ENCODE measurements around the gene MYDGF.

Gene MYDGF

DNA sequence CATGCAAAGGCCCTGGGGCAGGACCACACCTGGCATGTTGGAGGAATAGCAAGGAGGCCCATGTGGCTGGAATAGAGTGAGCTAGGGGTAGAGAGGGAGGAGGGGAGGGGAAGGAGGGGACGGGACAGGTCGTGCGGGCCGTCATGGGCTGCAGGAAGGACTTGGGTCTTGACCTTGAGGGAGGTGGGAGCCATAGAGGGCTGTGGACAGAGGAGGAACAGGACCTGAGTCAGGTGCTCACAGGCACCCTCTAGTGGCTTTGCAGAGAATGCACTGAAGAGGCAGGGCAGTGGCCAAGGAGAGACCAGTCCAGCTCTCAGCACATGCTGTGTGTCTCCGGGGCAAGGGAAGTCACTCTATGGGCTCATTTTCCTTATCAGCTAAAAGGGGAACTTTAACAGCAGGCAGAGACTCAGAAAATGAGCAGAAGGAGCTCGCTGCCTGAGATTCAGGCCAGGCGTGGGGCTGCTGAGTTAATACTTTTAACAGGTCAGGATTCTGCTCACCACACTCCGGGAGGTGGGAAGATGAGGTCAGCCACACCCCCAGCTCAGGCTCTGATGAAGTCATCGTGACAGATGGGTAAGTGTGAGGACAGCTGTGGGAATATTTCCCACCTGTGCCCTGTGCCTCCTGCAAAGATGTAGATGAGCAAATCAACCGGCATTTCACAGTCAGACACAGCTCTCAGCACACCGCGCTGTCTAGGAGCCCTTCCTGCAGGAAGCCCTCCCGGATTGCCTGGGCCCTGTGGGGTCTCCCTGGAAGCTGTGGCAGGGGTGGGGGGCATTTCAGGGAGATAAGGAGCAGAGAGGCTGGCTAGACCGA lies 36.8 kb downstream of the MYDGF start (continued):
- TF ChIP-seq, protein P1, sequence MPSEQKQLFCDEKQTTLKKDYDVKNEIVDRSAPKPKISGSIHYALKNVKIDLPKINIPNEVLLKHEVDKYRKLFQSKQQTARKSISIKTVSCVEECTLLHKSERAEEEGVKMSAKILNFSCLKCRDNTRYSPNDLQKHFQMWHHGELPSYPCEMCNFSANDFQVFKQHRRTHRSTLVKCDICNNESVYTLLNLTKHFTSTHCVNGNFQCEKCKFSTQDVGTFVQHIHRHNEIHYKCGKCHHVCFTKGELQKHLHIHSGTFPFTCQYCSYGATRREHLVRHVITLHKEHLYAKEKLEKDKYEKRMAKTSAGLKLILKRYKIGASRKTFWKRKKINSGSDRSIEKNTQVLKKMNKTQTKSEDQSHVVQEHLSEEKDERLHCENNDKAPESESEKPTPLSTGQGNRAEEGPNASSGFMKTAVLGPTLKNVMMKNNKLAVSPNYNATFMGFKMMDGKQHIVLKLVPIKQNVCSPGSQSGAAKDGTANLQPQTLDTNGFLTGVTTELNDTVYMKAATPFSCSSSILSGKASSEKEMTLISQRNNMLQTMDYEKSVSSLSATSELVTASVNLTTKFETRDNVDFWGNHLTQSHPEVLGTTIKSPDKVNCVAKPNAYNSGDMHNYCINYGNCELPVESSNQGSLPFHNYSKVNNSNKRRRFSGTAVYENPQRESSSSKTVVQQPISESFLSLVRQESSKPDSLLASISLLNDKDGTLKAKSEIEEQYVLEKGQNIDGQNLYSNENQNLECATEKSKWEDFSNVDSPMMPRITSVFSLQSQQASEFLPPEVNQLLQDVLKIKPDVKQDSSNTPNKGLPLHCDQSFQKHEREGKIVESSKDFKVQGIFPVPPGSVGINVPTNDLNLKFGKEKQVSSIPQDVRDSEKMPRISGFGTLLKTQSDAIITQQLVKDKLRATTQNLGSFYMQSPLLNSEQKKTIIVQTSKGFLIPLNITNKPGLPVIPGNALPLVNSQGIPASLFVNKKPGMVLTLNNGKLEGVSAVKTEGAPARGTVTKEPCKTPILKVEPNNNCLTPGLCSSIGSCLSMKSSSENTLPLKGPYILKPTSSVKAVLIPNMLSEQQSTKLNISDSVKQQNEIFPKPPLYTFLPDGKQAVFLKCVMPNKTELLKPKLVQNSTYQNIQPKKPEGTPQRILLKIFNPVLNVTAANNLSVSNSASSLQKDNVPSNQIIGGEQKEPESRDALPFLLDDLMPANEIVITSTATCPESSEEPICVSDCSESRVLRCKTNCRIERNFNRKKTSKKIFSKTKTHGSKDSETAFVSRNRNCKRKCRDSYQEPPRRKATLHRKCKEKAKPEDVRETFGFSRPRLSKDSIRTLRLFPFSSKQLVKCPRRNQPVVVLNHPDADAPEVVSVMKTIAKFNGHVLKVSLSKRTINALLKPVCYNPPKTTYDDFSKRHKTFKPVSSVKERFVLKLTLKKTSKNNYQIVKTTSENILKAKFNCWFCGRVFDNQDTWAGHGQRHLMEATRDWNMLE (tag by site-specific recombination; conservative IDR thresholded peaks at IDR 0.05; ENCODE audit: low read depth) = no peak
- TF ChIP-seq, protein P2, sequence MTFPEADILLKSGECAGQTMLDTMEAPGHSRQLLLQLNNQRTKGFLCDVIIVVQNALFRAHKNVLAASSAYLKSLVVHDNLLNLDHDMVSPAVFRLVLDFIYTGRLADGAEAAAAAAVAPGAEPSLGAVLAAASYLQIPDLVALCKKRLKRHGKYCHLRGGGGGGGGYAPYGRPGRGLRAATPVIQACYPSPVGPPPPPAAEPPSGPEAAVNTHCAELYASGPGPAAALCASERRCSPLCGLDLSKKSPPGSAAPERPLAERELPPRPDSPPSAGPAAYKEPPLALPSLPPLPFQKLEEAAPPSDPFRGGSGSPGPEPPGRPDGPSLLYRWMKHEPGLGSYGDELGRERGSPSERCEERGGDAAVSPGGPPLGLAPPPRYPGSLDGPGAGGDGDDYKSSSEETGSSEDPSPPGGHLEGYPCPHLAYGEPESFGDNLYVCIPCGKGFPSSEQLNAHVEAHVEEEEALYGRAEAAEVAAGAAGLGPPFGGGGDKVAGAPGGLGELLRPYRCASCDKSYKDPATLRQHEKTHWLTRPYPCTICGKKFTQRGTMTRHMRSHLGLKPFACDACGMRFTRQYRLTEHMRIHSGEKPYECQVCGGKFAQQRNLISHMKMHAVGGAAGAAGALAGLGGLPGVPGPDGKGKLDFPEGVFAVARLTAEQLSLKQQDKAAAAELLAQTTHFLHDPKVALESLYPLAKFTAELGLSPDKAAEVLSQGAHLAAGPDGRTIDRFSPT (tag by site-specific recombination; IDR thresholded peaks at IDR 0.05) = peak; percentile 78
- no peak for TF ChIP-seq ZNF423 (tag by site-specific recombination; IDR thresholded peaks at IDR 0.05)
- TF ChIP-seq, protein P3, sequence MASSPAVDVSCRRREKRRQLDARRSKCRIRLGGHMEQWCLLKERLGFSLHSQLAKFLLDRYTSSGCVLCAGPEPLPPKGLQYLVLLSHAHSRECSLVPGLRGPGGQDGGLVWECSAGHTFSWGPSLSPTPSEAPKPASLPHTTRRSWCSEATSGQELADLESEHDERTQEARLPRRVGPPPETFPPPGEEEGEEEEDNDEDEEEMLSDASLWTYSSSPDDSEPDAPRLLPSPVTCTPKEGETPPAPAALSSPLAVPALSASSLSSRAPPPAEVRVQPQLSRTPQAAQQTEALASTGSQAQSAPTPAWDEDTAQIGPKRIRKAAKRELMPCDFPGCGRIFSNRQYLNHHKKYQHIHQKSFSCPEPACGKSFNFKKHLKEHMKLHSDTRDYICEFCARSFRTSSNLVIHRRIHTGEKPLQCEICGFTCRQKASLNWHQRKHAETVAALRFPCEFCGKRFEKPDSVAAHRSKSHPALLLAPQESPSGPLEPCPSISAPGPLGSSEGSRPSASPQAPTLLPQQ (tag by site-specific recombination; IDR thresholded peaks at IDR 0.05) = peak; percentile 40; the same call in 1 of the 2 replicates
- TF ChIP-seq ZNF366 (tag by site-specific recombination; conservative IDR thresholded peaks at IDR 0.05) = peak; percentile 46; the same call in 1 of the 2 replicates
- TF ChIP-seq, protein P4, sequence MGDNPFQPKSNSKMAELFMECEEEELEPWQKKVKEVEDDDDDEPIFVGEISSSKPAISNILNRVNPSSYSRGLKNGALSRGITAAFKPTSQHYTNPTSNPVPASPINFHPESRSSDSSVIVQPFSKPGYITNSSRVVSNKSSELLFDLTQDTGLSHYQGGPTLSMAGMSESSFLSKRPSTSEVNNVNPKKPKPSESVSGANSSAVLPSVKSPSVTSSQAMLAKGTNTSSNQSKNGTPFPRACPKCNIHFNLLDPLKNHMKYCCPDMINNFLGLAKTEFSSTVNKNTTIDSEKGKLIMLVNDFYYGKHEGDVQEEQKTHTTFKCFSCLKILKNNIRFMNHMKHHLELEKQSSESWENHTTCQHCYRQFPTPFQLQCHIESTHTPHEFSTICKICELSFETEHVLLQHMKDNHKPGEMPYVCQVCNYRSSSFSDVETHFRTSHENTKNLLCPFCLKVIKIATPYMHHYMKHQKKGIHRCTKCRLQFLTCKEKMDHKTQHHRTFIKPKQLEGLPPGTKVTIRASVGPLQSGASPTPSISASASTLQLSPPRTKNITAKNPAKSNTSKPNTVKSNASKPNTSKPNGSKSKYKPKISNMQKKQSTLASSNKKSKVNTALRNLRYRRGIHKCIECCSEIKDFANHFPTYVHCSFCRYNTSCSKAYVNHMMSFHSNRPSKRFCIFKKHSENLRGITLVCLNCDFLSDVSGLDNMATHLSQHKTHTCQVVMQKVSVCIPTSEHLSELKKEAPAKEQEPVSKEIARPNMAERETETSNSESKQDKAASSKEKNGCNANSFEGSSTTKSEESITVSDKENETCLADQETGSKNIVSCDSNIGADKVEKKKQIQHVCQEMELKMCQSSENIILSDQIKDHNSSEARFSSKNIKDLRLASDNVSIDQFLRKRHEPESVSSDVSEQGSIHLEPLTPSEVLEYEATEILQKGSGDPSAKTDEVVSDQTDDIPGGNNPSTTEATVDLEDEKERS (tag by site-specific recombination; IDR thresholded peaks at IDR 0.05) = peak; percentile 95
- TF ChIP-seq ZBTB48 (tag by site-specific recombination; IDR thresholded peaks at IDR 0.05) = 0 out of 2 replicates have a peak, but pooled peaks have one; percentile 16
- TF ChIP-seq ZNF433 (tag by site-specific recombination; IDR thresholded peaks at IDR 0.05; ENCODE audit: low read depth) = no peak
- TF ChIP-seq ZNF23 (tag by site-specific recombination; IDR thresholded peaks at IDR 0.05; ENCODE audit: borderline replicate concordance) = no peak
- no peak for TF ChIP-seq ZNF658 (tag by site-specific recombination; IDR thresholded peaks at IDR 0.05)
- TF ChIP-seq ZNF335 (tag by site-specific recombination; conservative IDR thresholded peaks at IDR 0.05) = peak; percentile 71
- TF ChIP-seq IKZF3 (tag by site-specific recombination; IDR thresholded peaks at IDR 0.05) = peak; percentile 21; the same call in 1 of the 2 replicates
- TF ChIP-seq SETDB1 (IDR thresholded peaks at IDR 0.05; ENCODE audit: insufficient read length, low read length) = no peak
- peak; percentile 12; the same call in 1 of the 2 replicates for TF ChIP-seq ZNF324 (tag by site-specific recombination; IDR thresholded peaks at IDR 0.05)
- TF ChIP-seq ZNF548 (tag by site-specific recombination; IDR thresholded peaks at IDR 0.05) = no peak
- TF ChIP-seq ZNF341 (tag by site-specific recombination; IDR thresholded peaks at IDR 0.05; ENCODE audit: low read depth) = no peak
- TF ChIP-seq, protein P5, sequence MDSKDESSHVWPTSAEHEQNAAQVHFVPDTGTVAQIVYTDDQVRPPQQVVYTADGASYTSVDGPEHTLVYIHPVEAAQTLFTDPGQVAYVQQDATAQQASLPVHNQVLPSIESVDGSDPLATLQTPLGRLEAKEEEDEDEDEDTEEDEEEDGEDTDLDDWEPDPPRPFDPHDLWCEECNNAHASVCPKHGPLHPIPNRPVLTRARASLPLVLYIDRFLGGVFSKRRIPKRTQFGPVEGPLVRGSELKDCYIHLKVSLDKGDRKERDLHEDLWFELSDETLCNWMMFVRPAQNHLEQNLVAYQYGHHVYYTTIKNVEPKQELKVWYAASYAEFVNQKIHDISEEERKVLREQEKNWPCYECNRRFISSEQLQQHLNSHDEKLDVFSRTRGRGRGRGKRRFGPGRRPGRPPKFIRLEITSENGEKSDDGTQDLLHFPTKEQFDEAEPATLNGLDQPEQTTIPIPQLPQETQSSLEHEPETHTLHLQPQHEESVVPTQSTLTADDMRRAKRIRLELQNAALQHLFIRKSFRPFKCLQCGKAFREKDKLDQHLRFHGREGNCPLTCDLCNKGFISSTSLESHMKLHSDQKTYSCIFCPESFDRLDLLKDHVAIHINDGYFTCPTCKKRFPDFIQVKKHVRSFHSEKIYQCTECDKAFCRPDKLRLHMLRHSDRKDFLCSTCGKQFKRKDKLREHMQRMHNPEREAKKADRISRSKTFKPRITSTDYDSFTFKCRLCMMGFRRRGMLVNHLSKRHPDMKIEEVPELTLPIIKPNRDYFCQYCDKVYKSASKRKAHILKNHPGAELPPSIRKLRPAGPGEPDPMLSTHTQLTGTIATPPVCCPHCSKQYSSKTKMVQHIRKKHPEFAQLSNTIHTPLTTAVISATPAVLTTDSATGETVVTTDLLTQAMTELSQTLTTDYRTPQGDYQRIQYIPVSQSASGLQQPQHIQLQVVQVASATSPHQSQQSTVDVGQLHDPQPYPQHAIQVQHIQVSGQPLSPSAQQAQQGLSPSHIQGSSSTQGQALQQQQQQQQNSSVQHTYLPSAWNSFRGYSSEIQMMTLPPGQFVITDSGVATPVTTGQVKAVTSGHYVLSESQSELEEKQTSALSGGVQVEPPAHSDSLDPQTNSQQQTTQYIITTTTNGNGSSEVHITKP (tag by site-specific recombination; IDR thresholded peaks at IDR 0.05) = peak; percentile 43; the same call in 1 of the 2 replicates
- TF ChIP-seq ZBTB7A (tag by site-specific recombination; IDR thresholded peaks at IDR 0.05; ENCODE audit: low read depth) = no peak
- TF ChIP-seq ZNF660 (tag by site-specific recombination; IDR thresholded peaks at IDR 0.05) = peak; percentile 67
- no peak for TF ChIP-seq ZNF10 (tag by site-specific recombination; IDR thresholded peaks at IDR 0.05)
- no peak for TF ChIP-seq GFI1B (tag by site-specific recombination; IDR thresholded peaks at IDR 0.05)
